OCI-LY1 (cell line): ENCODE results near the gene COA8.

ENCODE experiments used
- CTCF ChIP-seq: fragments of 200-600 bp; sonication (generic), shearing (Covaris generic); IDR thresholded peaks from 2 replicates; pipeline ENCODE4 v1.5.1; 2017; ENCODE audit warnings: mild to moderate bottlenecking, antibody characterized with exemption, low read length, moderate library complexity, mixed read lengths
- EZH2 ChIP-seq: fragments of 200-600 bp; sonication (generic), shearing (Covaris generic); IDR thresholded peaks from 2 replicates; pipeline ENCODE4 v1.8.0; 2017; ENCODE audit warnings: borderline replicate concordance, mixed run types, mild to moderate bottlenecking, antibody characterized with exemption, low read length, moderate library complexity, mixed read lengths

GRCh38 chr14:103545219-103545914 is 17.4 kb upstream of the COA8 start:
- TF ChIP-seq EZH2 (no peak), CTCF (no peak)
